ENCODE results near the gene SLC6A18.

GRCh38 chr5:1282131-1282992 lies 57.2 kb downstream of the SLC6A18 start:
- TF ChIP-seq CTCF (IDR thresholded peaks at IDR 0.05; ENCODE audit: insufficient read depth, low read length, poor library complexity, severe bottlenecking) (no peak), EZH2phosphoT487 (conservative IDR thresholded peaks at IDR 0.05; ENCODE audit: low read length) (no peak)

Measured in SU-DHL-6 (cell line).